Stomach (tissue), 9 donors: ENCODE data around the gene RAB3C. TPM values are rescaled to one million over a fixed set of nuclear protein-coding genes. Genes with fewer than 3 reads are reported as not detected.

Source experiments
- DNase-seq, 2 donors: peaks; one replicate each; pipeline versions ENCODE4 v3.0.0 to v3.0.0-alpha.2; 2013 to 2019
- H3K27ac ChIP-seq, 5 donors: fragments of 200-600 bp in 4 of 5; sonication (generic) in 4 of 5; one replicate each; pipeline ENCODE4 v1.5.1; 2013 to 2019; ENCODE audit warnings: mild to moderate bottlenecking in 1 of 5, moderate library complexity in 1 of 5
- H3K27me3 ChIP-seq, 3 donors: fragments of 200-600 bp; sonication (generic); one replicate each; pipeline ENCODE4 v1.5.1; 2017 to 2019; ENCODE audit warnings: mixed run types in 1 of 3
- H3K36me3 ChIP-seq, 4 donors: fragments of 200-600 bp; sonication (generic); 1 replicate in 3 of 4; 2 replicates in 1 of 4; pipeline ENCODE4 v1.5.1; 2016 to 2019
- H3K4me1 ChIP-seq, 4 donors: fragments of 200-600 bp; sonication (generic); one replicate each; pipeline ENCODE4 v1.5.1; 2016 to 2019
- H3K4me3 ChIP-seq, 4 donors: fragments of 200-600 bp; sonication (generic) in 3 of 4; one replicate each; pipeline ENCODE4 v1.5.1; 2016 to 2019; ENCODE audit warnings: mild to moderate bottlenecking in 1 of 4
- H3K9me3 ChIP-seq, 4 donors: fragments of 200-600 bp; sonication (generic); one replicate each; pipeline ENCODE4 v1.5.1; 2016 to 2019
- CTCF ChIP-seq, 7 experiments: fragments of 450-650 bp in 4 of 7; fragments of 200-600 bp in 3 of 7; sonication (generic) in 3 of 7; IDR thresholded peaks; one replicate each; pipeline ENCODE4 v1.5.1; 2016 to 2019; ENCODE audit warnings: antibody characterized with exemption in 7 of 7, control low read depth in 2 of 7, mild to moderate bottlenecking in 1 of 7
- EP300 ChIP-seq: sonication (generic); formaldehyde crosslinking; IDR thresholded peaks from one replicate; pipeline ENCODE4 v1.6.1; 2017; ENCODE audit warnings: antibody characterized with exemption
- POLR2A ChIP-seq, 4 donors: fragments of 450-650 bp; IDR thresholded peaks; one replicate each; pipeline ENCODE4 v1.6.1; 2016; ENCODE audit warnings: antibody characterized with exemption in 4 of 4, control low read depth in 2 of 4, mild to moderate bottlenecking in 1 of 4, moderate library complexity in 1 of 4
- POLR2AphosphoS5 ChIP-seq, 3 donors: sonication (generic); formaldehyde crosslinking; IDR thresholded peaks; one replicate each; pipeline ENCODE4 v1.6.1; 2016; ENCODE audit warnings: antibody characterized with exemption in 3 of 3
- WGBS, 5 donors: extraction: QIAGEN DNeasy Blood & Tissue Kit in 3 of 5; methylation state at CpG; one replicate each; pipeline versions ENCODE4 v1.1.5 to v1.1.7; 2013 to 2018; 5-methylcytosine and 5-hydroxymethylcytosine counted together
- intact Hi-C: fragments of 100-400 bp; cut with DNase I; formaldehyde crosslinking; loops from one replicate; pipeline ENCODE4 v1.15.1; 2023; ENCODE audit warnings: low total_unique reads
- polyA plus RNA-seq, 3 donors: library from polyadenylated mRNA; stranded (reverse); fragments of 200-250 nt; gene quantifications; one replicate each; pipeline ENCODE4 v1.2.3, GENCODE V29; 2013
- total RNA-seq, 5 donors: library from RNA; depleted of rRNA; stranded (reverse); fragments of >200 nt; gene quantifications; one replicate each; pipeline versions ENCODE4 v1.1.0 to v1.2.3, GENCODE V29; 2014 to 2016
- donor health status: healthy with polysubstance abuse.
- donor health status: Bipolar disorder and iron deficiency.
- donor health status: healthy.

RAB3C gene
- total and polyA plus RNA-seq, 8 donors = 0.31 to 7.9 (median 2.2) TPM; not detected in 3

GRCh38 chr5:58715997-58716656 is 133.3 kb downstream of the RAB3C start:
- no peak overlapping the region for H3K27ac ChIP-seq
- peaks cover 0 to 6% (median 0%) of the 10 kb centered on the region in 4 donors for H3K9me3 ChIP-seq
- H3K36me3 ChIP-seq = no peaks in the 10 kb centered on the region
- WGBS, 5 donors = 79 to 98% (median 81%) methylated on average over 2 of the region's 2 CpGs
- no peaks in the 10 kb centered on the region for H3K4me1 ChIP-seq
- no peaks in the 10 kb centered on the region for H3K27me3 ChIP-seq
- H3K4me3 ChIP-seq = no peak overlapping the region
- intact Hi-C loops = no loop called here
- DNase-seq = no peak
- no peak for TF ChIP-seq CTCF (IDR thresholded peaks at IDR 0.05)
- no peak for TF ChIP-seq POLR2AphosphoS5 (IDR thresholded peaks at IDR 0.05)

GRCh38 chr5:58716713-58717112 is 133.8 kb downstream of the RAB3C start:
- Histone ChIP-seq H3K4me1 (no peaks in the 10 kb centered on the region), H3K27ac (no peak overlapping the region), H3K4me3 (no peak overlapping the region), H3K27me3 (no peaks in the 10 kb centered on the region), H3K36me3 (no peaks in the 10 kb centered on the region), H3K9me3 (peaks cover 0 to 6% (median 0%) of the 10 kb centered on the region in 4 donors)
- TF ChIP-seq EP300 (no peak), CTCF (IDR thresholded peaks at IDR 0.05) (no peak), POLR2A (IDR thresholded peaks at IDR 0.05) (no peak), POLR2AphosphoS5 (IDR thresholded peaks at IDR 0.05) (no peak)
- 85 to 88% (median 86%) methylated on average over 5 of the region's 5 CpGs for WGBS, 5 donors
- DNase-seq = no peak
- intact Hi-C loops = no loop called here

GRCh38 chr5:58717303-58718007 is 134.6 kb downstream of the RAB3C start:
- no peaks in the 10 kb centered on the region for H3K4me1 ChIP-seq
- H3K4me3 ChIP-seq = no peak overlapping the region
- intact Hi-C loops = no loop called here
- 62 to 71% (median 68%) methylated on average over 5 of the region's 5 CpGs for WGBS, 5 donors
- no peaks in the 10 kb centered on the region for H3K36me3 ChIP-seq
- H3K9me3 ChIP-seq = peaks cover 0 to 6% (median 0%) of the 10 kb centered on the region in 4 donors
- no peaks in the 10 kb centered on the region for H3K27me3 ChIP-seq
- no peak for DNase-seq
- no peak overlapping the region for H3K27ac ChIP-seq
- TF ChIP-seq CTCF (IDR thresholded peaks at IDR 0.05) (no peak), POLR2A (IDR thresholded peaks at IDR 0.05) (no peak), EP300 (no peak), POLR2AphosphoS5 (IDR thresholded peaks at IDR 0.05) (no peak)

- Histone ChIP-seq H3K27me3 (no peaks in the 10 kb centered on the region), H3K4me3 (no peak overlapping the region), H3K27ac (no peak overlapping the region), H3K4me1 (no peaks in the 10 kb centered on the region), H3K36me3 (no peaks in the 10 kb centered on the region), H3K9me3 (peaks cover 0 to 6% (median 0%) of the 10 kb centered on the region in 4 donors)
- DNase-seq = no peak
- intact Hi-C loops = no loop called here
- TF ChIP-seq CTCF (IDR thresholded peaks at IDR 0.05) (no peak), EP300 (no peak)
- WGBS, 5 donors = 78 to 93% (median 84%) methylated on average over 2 of the region's 2 CpGs
Measured at GRCh38 chr5:58718269-58718978, 135.5 kb downstream of the RAB3C start.
